GM10248 (cell line): ENCODE measurements around the gene SNX32.

ENCODE experiments used
- CTCF ChIA-PET: fragments of 300-600 bp; sonication (Branson Sonifier 250); formaldehyde crosslinking; extraction: SDS; loops from one replicate; lab custom pipeline; 2021; ENCODE audit warnings: antibody characterized with exemption; lab: Yijun Ruan, JAX
- POLR2A ChIA-PET: fragments of 350-650 bp; sonication (Branson Sonifier 250); formaldehyde crosslinking; extraction: SDS; loops from one replicate; lab custom pipeline; 2020; ENCODE audit warnings: antibody characterized with exemption; lab: Yijun Ruan, JAX
- DNase-seq: peaks from one replicate; pipeline ENCODE4 v3.0.0; 2012; ENCODE audit errors: extremely low spot score
- TF ChIP-seq, protein P1 (sequence below): IDR thresholded peaks from 2 replicates; pipeline ENCODE4 v1.5.1; 2012; ENCODE audit warnings: mild to moderate bottlenecking, low read depth; ENCODE audit errors: extremely low read depth, missing control alignments, control extremely low read depth

SNX32 gene

DNA sequence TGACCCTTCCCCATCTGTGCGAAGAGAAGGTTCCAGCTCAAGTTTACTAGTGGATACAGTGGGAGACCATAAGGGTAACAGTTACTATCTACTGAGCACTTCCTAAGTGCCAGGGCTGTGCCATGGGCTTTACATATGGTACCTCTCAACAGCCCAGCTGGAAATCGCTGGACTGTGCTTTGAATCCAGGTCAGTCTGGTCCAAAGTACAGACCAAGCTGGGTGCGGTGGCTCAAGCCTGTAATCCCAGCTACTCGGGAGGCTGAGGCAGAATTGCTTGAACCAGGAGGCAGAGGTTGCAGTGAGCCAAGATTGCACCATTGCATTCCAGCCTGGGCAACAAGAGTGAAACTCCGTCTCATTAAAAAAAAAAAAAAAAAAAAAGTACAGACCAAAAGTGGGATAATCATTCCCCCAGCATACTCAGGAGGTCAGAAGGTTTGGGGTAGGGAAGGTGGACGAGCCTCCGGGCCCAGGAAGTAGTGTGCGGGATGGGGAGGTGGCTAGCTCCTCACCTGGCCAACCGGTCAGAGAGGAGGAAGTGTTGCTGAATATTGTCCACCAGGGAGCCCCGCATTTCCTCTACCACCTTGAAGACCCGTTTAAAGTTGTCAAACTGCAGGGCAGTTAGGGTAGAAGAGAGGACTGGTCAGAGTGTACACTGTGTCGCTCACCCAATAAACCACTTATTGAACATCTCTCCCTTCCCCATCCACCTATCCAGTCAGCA lies 52.2 kb downstream of the SNX32 start:
- POLR2A ChIA-PET = no interaction called here
- DNase-seq = no peak
- CTCF ChIA-PET = interaction anchor here (0.5 to 19.3 kb wide), 28 partner anchors 4 to 591 kb away, joined by 3 to 535 read pairs (median 13); partner anchors contain the start of genes CCDC85B, CFL1, CTSW and EFEMP2
- TF ChIP-seq, protein P1, sequence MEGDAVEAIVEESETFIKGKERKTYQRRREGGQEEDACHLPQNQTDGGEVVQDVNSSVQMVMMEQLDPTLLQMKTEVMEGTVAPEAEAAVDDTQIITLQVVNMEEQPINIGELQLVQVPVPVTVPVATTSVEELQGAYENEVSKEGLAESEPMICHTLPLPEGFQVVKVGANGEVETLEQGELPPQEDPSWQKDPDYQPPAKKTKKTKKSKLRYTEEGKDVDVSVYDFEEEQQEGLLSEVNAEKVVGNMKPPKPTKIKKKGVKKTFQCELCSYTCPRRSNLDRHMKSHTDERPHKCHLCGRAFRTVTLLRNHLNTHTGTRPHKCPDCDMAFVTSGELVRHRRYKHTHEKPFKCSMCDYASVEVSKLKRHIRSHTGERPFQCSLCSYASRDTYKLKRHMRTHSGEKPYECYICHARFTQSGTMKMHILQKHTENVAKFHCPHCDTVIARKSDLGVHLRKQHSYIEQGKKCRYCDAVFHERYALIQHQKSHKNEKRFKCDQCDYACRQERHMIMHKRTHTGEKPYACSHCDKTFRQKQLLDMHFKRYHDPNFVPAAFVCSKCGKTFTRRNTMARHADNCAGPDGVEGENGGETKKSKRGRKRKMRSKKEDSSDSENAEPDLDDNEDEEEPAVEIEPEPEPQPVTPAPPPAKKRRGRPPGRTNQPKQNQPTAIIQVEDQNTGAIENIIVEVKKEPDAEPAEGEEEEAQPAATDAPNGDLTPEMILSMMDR = no peak

DNA sequence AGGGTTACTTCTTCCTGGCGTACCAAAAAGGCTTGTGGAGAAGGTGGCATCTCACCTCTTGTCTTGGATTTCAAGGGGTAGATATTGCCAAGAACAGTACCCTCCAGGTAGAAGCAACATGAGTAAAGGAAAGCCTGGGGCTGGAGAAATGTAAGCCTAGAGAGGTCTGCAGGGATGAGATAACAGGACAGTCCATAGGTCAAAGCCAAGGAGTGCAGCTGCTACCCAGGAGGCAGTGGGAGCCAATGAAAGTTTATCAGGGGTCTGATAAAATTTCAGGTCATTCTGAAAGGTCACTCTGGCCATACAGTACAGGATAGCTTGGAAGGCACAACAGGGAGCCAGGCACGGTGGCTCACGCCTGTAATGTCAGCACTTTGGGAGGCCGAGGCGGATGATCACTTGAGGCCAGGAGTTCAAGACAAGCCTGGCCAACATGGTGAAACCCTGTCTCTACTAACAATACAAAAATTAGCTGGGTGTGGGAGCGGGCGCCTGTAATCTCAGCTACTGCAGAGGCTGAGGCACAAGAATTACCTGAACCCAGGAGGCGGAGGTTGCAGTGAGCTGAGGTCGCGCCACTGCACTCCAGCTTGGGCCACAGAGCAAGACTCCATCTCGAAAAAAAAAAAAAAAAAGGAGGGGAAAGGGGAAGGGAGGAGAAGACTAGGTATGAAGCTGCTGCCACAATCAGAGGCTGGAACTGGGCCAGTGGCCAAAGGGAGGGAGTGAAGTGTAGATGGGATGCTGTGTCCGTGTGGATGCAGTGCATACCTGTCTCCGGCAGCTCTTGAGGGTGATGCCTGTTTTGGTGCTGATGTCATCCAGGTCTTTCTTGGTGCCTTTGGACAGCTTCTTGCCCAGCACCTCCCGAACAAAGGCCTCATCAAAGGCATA lies 53.3 kb downstream of the SNX32 start:
- CTCF ChIA-PET = interaction anchor here (0.8 to 19.3 kb wide), 18 partner anchors 5 to 158 kb away, joined by 3 to 535 read pairs (median 13); partner anchors contain the start of genes CCDC85B, CFL1, CTSW and EFEMP2
- POLR2A ChIA-PET = interaction anchor here (1.7 kb wide), 1 partner anchor 35 kb away, joined by 12 read pairs; no protein-coding TSS in a partner anchor
- TF ChIP-seq, protein P1 = no peak
- DNase-seq = no peak

DNA sequence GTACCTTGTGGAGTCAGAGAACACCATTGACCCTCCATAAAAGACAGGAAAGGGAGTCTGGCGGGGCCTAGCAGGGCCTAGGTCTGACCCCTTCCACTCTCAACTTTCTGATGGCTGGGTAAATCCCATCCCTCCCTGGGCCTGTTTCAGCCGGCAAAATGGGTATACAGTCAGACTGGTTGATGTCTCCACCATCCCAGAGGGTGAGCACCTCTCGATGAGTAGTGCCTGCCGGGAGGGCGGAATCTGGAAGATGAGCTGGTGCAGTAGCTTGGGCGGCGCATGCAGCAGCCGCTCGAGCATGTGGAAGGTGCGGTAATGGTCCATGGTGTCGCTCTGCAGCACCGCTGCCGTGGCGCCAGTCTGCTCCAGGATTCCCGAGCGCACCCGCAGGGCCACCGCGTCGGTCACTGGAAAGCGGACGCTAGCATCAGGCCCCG lies 54.0 kb downstream of the SNX32 start:
- POLR2A ChIA-PET = interaction anchor here (0.6 to 1.7 kb wide), 15 partner anchors 14 to 1661 kb away, joined by 3 to 12 read pairs (median 5); partner anchors contain the start of genes CFL1, KAT5 and MAP3K11
- TF ChIP-seq, protein P1 = no peak
- CTCF ChIA-PET = interaction anchor here (0.7 to 19.3 kb wide), 43 partner anchors 4 to 395 kb away, joined by 3 to 535 read pairs (median 6); partner anchors contain the start of genes AP5B1, BANF1, C11orf68 and CCDC85B
- no peak for DNase-seq

DNA sequence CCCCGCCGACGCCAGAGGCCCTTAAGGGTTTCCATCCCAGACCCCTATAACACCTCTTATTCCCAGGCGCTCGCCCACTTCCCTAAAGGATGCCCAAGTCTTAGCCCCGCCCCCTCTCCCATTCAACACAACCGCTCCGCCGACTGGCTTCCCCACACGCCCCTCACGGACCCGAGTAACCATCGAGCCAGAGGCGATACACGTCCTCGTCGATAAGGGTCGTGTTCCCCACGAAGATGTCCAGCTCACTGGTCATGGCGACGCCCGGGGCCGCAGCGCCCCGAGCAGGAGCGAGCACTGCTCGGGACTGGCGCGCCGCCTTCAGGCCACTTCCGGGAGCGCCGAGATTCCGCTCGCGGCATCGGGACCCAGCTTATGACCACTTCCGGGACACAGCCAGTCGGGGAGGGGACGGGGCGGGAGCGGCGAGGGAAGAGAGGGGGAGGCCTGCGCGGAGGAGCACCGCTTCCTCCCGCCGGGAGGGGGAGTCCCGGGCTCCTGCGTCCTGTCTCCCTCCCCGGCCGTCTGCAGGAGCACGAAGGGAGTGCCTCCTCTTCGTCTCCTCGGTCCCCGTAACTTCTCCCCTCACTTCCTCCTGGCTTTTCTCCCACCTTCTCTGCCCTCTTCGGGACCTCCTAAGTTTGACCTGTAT lies 54.5 kb downstream of the SNX32 start, which contains the start of gene FIBP:
TSS of gene FIBP (minus strand) at position 309 of the 652 bp plus-strand sequence. CDS start at position 256, 53 bp downstream.
- TF ChIP-seq, protein P1 = peak; percentile 73
- DNase-seq = peak; percentile 97
- POLR2A ChIA-PET = interaction anchor here (0.6 to 1.7 kb wide), 16 partner anchors 11 to 1661 kb away, joined by 3 to 12 read pairs (median 5); partner anchors contain the start of genes CFL1, KAT5 and MAP3K11
- CTCF ChIA-PET = interaction anchor here (0.6 to 19.3 kb wide), 45 partner anchors 4 to 394 kb away, joined by 3 to 535 read pairs (median 6); partner anchors contain the start of genes AP5B1, BANF1, C11orf68 and CCDC85B

DNA sequence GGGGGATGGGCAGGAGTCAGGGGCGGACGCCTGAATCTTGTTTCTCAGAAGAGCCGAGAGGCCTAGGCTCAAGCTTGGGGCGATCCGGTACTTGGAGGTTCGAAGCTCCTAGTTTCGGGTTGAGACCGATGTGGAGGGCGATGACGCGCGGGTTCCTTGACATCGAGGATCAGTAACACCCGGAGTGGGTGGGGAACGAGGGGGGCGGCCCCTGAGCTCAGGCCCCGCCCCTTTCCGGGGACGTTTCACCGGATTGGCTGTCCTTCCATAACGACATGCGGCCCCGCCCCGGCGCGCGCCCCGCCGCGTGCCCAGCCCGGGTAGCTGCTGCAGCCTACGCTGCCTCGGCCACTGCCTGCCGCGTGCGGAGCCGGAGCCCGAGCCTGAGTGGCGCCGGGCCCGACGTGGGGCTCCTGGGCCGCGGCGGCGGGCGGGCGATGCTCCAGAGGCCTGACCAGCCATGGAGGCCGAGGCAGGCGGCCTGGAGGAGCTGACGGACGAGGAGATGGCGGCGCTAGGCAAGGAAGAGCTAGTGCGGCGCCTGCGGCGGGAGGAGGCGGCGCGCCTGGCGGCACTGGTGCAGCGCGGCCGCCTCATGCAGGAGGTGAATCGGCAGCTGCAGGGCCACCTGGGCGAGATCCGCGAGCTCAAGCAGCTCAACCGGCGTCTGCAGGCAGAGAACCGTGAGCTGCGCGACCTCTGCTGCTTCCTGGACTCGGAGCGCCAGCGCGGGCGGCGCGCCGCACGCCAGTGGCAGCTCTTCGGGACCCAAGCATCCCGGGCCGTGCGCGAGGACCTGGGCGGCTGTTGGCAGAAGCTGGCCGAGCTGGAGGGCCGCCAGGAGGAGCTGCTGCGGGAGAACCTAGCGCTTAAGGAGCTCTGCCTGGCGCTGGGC lies 56.8 kb downstream of the SNX32 start, which contains the start of gene CCDC85B:
TSS of gene CCDC85B (plus strand) at position 350 of the 895 bp plus-strand sequence. CDS start at position 461, 111 bp downstream.
- CTCF ChIA-PET = interaction anchor here (0.8 to 19.3 kb wide), 30 partner anchors 8 to 301 kb away, joined by 3 to 535 read pairs (median 4); partner anchors contain the start of genes AP5B1, C11orf68, CFL1 and CTSW
- TF ChIP-seq, protein P1 = peak; percentile 13
- DNase-seq = peak; percentile 95
- POLR2A ChIA-PET = interaction anchor here (0.6 to 2.2 kb wide), 9 partner anchors 10 to 466 kb away, joined by 3 to 25 read pairs (median 4); partner anchors contain the start of genes CFL1, FOSL1, MUS81 and PCNX3
